Stimulated activated CD8-positive, alpha-beta memory T cell treated with anti-CD3 and anti-CD28 coated beads, Interleukin-15, amount 100 ng/mL, for 4 hours (primary cell): Measurements from ENCODE around the gene SOS1.
"Not testable (repeated sequence)": the region's sequence is repeated elsewhere in the genome, so short reads cannot be mapped to it uniquely, and the experiment has no call there.

ENCODE experiments used
- DNase-seq, 2 donors: peaks; one replicate each; pipeline ENCODE4 v3.0.0-alpha.2; 2020; ENCODE audit warnings: low read depth in 2 of 2

The SOS1 gene

DNA sequence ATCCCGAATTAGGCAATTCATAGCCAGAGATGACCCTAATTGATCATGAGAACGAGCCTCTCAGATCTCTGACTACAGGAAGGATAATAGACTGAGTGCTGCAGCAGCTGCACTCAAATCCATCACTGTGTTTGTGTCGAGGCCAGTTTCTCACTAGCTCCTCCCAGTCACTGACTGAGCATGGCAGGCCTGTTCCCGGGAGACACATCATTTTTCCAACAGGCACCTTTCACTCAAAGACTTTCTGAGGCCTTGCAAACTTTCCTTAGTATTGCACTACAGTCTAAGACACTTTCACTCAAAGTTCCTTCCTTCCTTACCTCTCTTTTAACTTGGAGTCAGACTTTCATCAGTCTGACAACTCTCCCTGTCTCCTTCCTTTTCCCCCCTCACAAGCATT lies 13.7 kb downstream of the SOS1 start:
- no peak for DNase-seq

DNA sequence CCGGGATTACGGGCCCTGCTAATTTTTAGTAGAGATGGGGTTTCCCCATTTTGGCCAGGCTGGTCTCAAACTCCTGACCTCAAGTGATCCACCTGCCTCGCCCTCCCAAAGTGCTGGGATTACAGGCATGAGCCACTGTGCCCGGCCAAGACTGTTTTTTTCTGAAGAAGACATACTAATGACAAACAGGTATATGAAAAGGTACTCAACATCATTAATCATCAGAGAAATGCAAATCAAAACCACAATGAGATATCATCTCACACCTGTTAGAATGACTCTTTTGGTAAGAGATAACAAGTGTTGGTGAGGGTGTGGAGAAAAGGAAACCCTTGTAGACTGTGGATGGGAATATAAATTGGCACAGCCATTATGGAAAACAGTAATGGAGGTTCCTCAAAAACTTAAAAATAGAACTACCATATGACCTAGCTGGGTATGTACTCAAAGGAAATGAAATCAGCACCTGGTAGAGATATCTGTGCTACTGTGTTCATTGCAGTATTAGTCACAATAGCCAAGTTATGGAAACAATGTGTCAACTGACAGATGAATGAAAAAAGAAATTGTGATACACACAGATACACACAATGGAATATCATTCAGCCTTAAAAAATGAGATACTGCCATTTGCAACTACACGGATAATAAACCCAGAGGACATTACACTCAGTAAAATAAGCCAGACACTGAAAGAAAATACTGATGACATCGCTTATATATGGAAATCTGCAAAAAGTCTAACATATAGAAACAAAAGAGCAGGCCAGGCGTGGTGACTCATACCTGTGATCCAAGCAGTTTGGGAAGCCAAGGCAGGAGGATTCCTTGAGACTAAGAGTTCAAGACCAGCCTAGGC lies 20.8 kb downstream of the SOS1 start:
- DNase-seq, result no peak

DNA sequence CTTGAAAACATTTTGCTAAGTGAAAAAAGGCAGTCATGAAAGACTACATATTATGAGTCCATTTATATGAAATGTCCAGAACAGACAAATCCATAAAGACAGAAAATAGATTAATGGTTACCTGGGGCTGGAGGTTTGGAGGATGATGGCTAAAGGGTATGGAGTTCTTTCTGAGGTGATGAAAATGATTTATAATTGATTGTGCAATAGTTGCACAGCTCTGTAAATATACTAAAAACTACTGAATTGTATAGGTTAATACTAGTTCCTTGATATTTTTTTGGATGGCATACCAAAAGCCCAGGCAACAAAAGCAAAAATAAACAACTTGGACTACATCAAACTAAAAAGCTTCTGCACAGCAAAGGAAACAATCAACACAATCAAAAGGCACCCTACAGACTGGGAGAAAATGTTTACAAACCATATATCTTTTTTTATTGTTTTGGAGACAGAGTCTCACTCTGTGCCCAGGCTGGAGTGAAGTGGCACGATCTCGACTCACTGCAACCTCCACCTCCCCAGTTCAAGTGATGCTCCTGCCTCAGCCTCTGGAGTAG lies 21.5 kb downstream of the SOS1 start:
- no peak for DNase-seq

DNA sequence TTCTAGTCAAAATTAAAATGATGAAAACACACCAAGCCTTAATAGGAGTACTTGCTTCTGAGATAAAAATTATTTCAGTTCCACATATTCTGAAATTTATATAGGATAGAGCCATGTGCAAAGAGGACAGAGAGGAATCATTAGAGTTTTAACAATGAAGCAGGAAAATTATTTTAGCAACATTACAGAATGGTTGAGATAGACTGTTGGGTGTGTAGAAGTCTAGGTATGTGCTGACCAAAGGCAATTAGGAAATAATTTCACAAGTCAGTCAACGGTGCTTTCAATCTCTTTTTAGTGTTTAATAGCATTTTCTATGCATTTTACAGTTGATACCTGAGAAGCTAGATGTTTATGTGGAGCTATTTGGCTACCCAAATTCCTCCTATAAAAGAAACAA lies 25.2 kb downstream of the SOS1 start:
- DNase-seq, result no peak

DNA sequence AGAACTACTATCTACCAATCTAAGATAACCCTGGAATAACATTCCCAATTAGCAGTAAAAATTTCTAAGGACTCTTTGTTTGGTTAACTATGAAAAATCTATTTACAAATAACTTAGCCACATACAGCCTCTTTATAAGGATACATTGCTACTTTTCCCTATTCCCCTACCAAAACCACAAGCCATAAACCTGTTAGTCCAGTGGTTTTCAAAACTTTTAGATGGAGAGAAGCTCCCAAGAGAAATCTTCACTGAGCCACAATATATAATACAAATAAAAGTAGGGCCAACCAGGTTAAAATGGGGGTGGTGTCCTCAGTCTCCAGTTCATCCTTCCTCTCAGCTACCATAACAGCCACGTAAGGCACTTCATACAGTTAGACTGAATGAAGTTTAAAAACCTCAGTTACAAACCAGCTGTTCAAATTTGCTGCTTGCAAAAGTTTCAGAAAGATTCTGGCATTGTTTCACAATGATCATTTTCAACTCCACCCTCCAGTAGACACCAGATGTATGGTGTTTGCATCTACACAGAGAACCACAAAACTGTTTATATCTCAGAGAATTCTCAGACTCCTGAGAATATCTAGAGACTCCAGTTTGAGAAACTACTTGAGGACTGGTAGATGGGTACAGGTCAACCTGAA lies 26.0 kb downstream of the SOS1 start:
- no peak for DNase-seq

DNA sequence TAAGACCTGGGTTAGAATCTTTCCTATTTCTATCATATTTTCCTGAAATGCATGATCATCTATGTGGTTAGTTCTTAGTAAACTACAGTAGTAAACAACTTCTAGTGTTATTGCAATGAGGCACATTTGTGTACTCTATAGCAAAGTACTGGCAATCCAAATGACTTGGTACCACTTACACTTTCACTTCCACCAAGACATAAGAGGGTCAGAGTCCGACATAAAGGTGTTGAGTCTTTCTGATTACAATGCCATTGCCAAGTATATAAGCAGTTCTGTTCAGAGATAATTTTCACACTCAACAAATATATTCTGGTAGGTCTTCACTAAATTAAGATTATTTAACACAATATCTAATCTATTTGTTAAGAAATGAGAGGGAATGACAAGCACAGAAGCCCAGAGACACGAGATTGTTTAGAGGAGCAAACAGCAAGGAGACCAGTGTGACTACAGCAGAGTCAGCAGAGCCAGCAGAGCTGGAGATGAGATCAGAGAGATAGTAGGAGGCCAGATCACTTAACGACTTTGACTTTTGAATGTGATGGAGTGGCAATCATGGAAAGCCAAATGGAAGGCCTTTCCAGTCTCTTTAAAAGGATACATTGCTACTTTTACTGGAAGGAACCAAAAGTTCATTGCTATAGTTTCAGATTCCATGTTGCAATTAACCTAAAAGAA lies 27.5 kb downstream of the SOS1 start:
- DNase-seq, result no peak

DNA sequence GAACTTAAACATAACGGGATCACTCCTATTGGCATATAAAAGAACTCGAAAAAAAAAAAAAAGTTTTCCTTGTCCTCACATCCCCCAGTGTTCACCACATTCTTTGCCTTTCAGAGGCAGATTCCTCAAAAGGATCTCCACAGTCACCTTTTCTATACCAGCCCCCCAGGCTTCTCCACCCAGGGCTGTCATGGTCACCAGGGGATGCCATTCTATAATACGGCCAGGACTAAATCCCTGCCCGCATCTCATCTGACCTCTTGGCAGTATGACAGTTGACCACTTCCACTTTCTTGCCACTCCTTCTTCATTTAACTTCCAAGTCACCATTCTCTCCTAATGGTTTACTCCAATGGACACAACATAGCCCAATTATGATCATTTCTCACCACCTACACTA lies 29.3 kb downstream of the SOS1 start:
- no peak for DNase-seq

DNA sequence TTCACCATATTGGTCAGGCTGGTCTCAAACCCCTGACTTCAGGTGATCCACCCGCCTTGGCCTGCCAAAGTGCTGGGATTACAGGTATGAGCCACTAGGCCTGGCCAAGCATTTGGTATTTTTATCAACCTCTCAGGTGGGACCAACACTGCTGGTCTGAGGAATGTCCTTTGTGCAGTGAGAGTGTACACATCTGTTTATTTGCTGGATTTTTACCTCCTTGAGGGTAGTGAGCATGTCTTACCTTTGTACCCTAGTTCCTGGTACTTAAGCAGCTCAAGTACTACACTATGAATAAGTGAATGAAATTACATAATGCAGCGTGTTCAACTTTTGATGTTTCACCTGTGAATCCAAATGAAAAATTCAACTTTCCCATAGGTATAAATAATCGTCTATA lies 29.8 kb downstream of the SOS1 start:
- DNase-seq, result no peak

DNA sequence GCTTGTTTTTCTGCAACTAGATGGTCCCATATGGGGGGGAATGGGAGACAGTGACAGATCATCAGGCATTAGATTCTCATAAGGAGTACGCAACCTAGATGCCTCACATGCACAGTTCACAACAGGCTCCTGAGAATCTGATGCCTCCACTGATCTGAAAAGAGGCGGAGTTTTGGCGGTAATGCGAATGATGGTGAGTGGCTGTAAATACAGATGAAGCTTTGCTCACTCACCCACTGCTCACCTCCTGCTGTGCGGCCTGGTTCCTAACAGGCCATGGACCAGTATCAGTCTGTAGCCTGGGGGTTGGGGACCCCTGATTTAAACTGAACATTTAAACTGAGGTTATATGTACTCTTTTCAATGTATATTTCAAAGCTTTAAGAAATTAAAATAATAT lies 40.7 kb downstream of the SOS1 start:
- DNase-seq, result no peak

DNA sequence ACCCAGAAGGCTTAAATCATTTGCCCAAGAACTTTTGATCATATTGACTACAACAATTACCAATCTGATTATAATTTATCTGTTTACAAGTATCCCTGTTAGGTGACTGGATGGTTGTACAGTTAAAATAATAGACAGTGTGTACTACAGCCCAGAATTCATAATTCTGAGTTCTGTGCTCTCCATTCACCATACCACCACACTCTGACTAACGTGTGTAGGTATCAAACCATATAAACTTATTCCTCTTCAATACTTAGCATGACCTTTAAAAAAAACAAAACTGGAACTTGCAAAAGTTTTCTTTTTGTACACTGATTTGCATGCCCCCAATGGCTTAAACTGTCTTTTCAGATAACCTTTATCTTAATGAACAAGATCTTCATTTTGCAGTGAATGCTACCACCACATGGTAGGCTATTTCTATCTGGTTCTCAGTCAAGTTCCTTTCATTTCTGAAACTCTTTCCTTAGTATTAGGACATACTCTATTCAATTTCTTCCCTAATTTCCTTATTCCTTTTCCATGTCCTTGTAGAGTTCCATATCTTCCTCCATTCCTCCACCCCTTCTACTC lies 50.9 kb downstream of the SOS1 start:
- DNase-seq, result no peak

DNA sequence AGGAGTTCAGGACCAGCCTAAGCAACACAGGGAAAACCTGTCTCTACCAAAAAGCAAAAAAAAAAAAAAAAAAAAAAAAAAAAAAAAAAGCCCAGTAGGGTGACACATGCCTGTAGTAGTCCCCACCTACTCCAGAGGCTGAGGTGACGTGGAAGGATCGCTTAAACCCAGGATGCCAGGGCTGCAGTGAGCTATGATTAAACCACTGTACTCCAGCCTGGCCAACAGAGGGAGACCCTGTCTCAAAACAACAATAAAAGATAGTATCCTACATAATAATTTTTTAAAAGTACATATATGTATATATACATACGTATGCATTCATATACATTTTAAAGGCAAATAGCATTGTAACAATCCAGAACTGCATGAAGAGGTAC lies 51.7 kb downstream of the SOS1 start:
- DNase-seq, result peak in 1 of 2 donors; percentile 4

DNA sequence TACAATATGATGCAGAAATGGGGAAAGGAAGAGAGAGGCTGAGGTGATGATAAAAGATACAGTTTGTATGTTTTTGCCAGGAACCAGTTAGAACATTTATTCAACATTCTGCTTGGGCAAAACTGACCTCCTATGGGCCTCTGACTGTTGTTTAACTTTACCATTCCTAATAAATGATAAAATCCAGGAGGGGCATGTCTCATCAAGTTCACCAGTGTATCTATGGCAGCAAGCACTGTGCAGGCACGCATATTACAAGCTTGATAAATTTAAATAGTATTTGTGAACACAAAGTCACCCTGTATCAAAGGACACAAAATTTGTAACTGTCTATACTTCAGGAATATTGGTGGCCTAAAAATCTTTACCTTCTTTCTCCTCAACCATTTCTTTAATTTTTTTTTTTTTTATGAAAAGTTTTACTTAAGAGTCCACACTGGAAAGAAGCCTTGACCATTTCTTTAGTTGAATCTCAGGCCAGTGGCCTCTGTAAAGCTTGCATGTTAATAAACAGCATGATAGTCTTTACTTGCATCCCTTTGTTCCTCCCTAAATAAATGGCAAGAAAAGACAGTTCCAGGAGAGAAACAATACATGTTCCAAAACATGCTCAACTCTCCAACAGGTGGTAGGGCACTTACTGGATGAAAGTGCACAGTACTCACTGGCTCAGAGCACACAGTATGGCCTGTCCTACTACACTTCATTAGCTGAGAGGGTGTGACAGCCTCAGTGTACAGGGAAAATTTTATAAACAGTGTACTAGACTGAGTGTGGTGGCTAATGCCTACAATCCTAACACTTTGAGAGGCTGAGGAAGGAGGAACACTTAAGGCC lies 52.3 kb downstream of the SOS1 start:
- no peak for DNase-seq

DNA sequence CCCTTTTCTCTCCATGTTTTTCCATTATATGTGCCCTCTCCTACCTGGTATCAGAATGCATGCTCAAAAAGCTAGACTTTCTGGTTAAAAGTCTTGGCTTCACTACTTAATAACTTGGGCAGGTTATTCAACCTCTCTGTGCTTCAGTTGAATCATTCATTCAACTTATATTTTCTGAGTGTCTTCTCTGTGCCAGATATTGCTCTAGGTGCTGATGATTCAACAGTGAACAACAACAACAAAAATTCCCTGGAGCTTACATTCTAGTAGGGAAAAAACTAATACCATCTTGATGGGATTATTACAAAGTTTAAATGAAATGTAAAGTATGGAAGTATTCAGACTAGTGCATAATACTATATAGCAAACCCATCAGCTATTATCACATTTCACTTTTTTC lies 55.2 kb downstream of the SOS1 start:
- DNase-seq, result no peak

DNA sequence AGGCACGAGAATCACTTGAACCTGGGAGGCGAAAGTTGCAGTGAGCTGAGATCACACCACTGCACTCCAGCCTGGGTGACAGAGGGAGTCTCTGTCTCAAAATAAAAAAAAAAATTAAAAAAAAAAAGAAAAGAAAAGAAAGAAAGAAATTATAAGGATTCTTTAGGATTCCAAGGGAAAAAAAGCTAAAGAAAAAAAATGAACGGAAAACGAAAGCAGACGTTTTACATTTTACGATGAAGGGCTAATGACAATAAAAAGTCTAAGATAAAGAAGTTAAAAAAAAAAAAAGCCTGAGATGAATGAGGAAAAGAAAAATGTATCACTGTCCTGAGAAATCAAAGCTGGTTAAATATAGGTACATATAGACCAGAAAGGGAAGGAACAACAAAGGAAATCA lies 58.5 kb downstream of the SOS1 start:
- DNase-seq, result no peak

DNA sequence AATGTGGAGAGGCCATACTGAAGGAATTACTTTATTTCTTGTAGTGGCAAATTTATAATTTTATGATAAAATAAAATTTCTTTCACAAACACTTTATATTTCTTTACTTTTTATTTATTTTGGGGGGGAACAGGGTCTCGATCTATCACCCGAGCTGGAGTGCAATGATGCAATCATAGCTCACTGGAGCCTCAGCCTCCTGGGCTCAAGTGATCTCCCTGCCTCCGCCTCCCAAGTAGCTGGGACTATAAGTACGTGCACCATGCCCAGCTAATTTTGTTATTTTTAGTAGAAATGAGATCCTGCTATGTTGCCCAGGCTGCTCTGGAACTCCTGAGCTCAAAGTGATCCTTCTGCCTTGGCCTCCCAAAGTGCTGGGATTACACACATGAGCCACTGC lies 59.6 kb downstream of the SOS1 start:
- DNase-seq, result no peak

DNA sequence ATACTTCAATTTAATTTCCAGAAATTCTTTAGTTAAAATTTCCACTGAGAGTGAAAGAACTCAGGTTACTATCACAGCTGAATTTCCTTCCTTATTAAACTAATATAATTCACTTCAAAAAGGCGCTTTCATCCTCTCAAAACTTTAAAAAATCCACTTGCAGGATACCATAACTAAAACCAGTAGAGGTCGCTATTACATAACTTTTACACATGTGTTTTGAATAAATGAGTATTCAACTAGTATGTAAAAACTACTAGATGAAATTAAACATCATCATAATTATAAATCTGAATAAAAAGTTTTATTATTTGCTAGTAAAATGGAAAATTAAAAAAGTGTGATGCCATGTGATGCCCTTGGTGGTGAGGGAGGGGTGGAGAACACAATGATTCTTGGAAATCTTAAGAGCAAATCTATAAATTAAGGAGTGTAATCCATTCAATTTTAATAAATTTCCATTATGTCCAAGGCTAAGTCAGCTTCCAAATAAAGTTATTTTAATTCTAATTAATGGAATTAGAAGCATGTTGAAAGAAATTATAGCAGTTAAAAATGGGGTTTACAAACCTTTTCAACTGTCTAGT lies 61.4 kb downstream of the SOS1 start:
- DNase-seq, result no peak

DNA sequence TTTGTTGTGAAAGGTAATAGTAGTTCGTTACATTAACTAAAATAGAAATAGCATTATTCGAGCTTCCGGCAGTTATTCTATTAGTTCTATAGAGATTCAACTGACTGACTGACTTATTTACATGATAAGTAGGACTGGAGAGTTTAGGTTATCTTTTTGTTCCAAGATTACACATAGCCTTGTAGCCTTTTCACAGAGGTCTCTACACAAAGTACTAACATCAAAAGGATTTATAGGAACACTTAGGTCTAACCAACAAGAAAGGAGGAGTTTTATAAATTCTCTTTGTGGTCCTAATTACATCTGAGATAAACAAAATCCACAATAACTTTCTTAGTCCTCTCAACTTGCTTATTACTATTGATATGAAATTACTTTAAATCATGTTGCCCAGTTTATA lies 62.8 kb downstream of the SOS1 start:
- DNase-seq, result no peak

DNA sequence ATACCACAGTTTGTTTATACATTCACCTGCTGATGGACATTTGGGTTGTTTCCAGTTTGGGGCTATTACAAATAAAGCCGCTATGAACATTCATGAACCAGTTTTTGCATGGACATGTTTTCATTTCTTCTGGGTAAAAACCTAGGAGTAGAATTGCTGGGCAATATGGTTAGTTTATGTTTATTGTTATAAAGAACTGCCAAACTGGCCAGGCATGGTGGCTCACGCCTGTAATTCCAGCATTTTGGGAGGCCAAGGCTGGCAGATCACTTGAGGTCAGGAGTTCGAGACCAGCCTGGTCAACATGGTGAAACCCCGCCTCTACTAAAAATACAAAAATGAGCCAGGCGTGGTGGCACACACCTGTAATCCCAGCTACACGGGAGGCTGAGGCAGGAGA lies 68.2 kb downstream of the SOS1 start:
- DNase-seq, result not testable (repeated sequence)

DNA sequence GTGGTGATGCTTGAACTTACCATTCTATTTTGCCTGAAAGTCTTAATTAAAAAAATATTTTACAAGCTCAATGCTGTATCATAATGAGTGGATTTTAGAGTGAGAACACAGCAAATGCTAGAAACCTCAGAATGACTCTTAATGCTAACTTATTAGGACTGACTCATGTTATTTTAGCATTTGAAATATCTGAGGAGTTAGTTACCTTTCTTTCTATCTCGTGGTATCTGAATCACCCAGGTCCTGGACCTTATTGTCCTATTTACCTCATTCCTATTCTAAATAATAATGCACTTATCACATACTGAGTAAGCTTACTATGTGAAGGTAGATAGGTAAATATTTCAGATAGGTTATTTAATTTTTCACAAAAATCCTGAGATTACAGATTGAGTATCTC lies 70.7 kb downstream of the SOS1 start:
- no peak for DNase-seq

DNA sequence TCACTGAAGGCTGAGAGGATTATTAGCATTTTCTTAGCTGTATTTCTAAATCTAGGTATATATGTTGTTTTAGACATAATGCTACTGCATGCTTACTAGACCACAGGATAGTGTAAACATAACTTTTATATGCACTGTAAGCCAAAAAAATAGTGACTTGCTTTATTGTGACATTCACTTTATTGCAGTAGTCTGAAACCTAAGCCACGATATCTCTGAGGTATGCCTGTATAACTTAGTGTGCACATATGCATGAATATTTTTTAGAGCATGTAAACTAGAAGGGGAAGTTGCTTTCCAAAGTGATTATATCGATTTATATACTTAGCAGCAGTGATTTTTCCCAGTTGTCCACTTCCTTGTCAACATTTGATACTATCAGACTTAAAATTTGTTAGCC lies 81.8 kb downstream of the SOS1 start:
- no peak for DNase-seq

DNA sequence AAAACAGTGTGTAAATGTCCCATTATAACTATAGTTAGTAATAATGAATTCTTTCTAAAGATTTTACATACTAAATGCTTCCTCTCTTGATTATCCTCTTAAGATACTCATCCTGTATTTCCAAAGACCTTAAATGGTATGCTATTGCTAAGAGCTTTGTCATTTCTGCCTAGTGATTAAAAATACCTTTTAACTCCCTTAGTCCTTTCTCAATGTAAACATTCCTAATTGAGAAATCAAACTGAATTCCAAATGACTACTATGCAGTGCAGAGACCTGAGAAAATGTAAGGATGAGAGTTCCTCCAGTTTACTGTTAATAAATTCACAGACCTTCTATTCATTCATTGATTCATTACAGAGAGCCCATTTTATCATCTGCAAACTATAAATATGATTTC lies 86.9 kb downstream of the SOS1 start:
- DNase-seq, result no peak
